Stimulated activated CD4-positive, alpha-beta T cell treated with anti-CD3 and anti-CD28 coated beads, Interleukin-15, amount 100 ng/mL, for 48 hours (primary cell): ENCODE results near the gene ATF1.
"Not testable (repeated sequence)": the region's sequence is repeated elsewhere in the genome, so short reads cannot be mapped to it uniquely, and the experiment has no call there.

Source experiments
- DNase-seq, 2 donors: peaks; one replicate each; pipeline ENCODE4 v3.0.0-alpha.2; 2020; ENCODE audit warnings: low read depth in 2 of 2

The ATF1 gene

DNA sequence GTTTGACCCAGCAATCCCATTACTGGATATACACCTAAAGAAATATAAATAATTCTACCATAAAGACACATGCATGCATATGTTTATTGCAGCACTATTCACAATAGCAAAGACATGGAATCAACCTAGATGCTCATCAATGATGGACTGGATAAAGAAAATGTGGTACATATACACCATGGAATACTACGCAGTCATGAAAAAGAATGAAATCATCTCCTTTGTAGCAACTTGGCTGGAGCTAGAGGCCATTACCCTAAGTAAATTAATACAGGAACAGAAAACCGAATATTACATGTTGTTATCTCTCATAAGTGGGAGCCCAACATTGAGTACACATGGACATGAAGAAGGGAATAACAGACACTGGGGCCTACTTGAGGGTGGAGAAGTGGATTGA, 91.8 kb downstream of the ATF1 start:
- not testable (repeated sequence) for DNase-seq

DNA sequence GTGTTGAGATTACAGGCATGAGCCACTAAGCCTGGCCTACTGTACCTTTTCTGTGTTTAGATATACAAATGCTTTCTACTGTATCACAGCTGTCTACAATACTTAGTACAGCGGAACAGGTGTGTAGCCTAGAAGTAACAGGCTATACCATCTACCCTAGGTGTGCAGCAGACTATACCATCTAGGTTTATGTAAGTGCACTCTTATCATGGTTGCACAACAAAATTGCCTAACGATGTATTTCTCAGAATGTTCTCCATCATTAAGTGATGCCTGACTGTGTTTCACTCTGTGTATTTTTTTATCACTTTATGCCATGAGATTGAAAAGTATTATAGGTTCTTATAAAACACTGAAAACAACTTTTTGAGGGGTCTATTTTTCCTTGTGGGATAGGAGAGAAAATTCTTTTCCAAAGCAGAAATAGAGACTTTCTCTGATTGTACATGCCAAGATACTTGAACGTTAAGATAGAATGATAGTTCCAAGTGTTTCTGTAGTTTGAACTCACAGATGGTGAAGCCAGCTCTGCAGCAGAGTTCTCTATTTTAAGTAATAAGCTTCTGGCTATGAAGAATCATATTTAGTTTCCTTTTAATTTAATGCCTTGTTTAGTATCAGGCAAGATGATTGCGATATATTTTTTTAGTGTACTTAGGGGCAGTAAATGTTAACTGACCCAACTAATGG, 95.9 kb downstream of the ATF1 start:
- DNase-seq, result no peak

DNA sequence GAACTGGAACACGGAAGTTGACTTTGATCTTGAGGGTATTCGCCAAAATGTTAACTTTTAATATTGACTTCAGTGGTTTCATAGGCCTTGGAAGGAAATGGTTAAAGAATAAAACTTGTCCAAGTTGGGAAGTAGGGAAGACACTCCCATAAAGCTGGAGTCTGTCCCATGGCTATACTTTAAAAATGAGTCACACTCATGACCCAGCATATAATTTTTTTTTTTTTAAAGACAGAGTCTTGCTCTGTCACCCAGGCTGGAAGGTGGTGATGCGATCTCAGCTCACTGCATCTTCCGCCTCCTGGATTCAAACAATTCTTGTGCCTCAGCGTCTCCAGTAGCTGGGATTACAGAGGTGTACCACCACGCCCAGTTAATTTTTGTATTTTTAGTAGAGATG, 98.4 kb downstream of the ATF1 start:
- no peak for DNase-seq

GRCh38 chr12:50865266-50865665, 101.4 kb downstream of the ATF1 start:
- DNase-seq, result no peak

DNA sequence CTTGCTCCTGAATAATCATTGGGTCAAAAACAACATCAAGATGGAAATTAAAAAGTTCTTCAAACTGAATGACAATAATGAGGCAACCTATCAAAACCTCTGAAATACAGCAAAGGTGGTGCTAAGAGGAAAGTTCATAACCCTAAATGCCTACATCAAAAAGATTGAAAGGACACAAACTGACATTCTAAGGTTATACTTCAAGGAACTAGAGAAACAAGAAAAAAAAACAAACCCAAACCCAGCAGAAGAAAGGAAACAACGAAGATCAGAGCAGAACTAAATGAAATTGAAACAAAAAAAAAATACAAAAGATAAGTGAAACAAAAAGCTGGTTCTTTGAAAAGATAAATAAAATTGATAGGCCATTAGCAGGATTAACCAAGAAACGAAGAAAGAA, 105.0 kb downstream of the ATF1 start:
- not testable (repeated sequence) for DNase-seq
